HG03280 (cell line): ENCODE results near the gene RHBDF2.

Experiments
- ATAC-seq: cut with Tn5 transposase; IDR thresholded peaks from one replicate; pipeline ENCODE4 v1.9.1; 2021; ENCODE audit warnings: mild to moderate bottlenecking, moderate library complexity; ENCODE audit not compliant: unreplicated experiment

RHBDF2 gene

DNA sequence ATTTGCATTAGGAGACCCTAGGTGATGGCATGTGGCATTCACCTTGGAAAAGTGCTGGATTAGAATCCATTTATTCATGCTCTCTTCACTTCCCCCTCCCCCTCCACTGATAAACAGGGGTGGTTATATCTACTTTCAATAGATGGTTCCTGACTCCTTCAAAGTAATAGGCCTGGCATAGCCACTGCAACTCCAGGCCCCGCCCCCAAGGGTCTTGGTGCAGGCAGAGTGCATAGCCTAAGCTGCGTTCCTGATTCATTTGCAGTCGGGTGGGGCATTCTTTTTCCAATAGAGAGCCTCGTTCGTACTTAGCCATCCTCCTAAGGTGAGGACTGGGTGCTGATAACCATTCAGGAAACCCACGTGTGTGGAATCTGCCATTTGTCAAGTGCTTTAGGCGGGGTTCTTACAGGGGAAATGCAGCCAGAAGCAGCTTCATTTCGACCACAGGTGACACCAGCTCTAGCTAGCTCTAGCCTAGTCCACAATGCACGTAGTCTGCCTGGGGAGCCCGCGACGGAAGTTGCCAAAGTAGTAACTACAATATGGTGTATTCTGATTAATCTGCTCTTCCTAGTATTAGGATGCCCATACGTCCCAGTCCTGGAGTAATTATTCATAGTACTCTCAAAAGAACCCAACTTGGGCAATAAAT, 59.4 kb downstream of the RHBDF2 start:
- no peak for ATAC-seq

DNA sequence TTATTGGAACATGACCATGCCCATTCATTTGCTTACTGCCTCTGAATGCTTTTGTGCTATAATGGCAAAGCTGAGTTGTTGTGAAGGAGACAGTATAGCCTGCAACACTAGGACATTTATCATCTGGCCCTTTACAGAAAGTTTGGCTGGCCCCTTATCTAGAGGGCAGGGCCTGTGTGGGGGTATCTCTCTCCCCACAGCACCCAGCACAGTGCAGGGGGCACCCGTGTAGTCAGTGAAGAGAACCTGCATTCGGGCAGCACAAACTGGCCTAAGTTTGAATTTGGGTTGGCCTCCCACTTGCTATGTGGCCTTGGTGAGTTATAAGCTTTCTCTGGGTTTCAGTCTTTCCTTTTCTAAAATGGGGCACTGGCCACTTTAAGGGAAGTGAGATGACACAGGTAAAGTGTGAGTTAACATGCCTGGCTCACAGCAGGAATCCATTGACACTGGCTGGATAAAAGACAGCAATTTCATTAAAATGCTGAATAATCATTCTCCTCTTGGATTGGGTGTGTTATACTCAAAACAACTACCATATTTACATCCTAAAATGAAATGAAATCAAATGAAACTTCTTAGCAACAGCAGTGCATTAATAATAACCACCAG, 60.4 kb downstream of the RHBDF2 start:
- ATAC-seq: no peak

DNA sequence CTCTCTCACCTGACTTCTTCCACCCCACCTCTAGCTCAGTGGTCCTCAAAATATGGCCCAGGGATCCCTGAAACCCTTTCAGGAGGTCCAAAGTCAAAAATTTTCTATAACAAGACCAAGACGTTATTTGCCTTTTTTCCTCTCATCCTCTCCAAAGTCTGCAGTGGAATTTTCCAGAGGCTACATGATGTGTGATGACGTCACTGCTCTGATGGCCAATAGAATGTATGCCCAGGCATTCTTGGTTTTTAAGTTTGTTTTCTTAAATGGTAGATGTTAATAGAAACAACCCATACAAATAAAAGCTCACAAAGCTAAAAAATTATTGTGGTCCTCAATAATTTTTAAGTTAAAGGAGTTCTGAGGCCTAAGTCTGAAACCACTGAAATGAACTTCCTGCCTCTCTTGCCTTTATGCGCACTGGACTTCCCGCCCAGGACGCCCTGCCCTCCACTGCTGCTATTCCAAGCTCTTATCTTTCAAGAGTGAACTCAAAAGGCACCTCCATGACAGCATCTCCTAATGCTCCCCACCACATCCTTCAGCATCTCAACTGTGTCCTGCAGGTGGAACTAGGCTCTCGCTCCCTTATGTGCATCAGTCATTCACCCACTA, 61.8 kb downstream of the RHBDF2 start:
- no peak for ATAC-seq

DNA sequence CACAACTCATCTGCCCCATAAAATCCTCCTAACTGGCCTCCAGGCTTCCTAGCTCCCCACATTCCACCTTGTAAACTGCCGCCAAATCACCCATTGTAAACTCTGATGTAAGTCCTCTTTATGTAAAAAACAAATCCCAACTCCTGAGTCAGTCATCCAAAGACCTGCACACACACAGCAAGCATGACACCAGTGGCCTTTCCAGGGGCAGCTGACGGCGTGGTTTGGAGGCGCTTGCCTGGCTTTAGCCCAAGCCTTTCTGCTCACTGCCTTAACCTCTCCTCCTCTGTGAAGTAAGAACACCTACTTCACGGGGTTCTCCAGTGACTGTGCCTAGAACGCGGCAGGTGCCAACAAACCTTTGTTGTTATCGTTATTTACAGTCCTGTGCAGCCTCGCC, 62.3 kb downstream of the RHBDF2 start:
- no peak for ATAC-seq

DNA sequence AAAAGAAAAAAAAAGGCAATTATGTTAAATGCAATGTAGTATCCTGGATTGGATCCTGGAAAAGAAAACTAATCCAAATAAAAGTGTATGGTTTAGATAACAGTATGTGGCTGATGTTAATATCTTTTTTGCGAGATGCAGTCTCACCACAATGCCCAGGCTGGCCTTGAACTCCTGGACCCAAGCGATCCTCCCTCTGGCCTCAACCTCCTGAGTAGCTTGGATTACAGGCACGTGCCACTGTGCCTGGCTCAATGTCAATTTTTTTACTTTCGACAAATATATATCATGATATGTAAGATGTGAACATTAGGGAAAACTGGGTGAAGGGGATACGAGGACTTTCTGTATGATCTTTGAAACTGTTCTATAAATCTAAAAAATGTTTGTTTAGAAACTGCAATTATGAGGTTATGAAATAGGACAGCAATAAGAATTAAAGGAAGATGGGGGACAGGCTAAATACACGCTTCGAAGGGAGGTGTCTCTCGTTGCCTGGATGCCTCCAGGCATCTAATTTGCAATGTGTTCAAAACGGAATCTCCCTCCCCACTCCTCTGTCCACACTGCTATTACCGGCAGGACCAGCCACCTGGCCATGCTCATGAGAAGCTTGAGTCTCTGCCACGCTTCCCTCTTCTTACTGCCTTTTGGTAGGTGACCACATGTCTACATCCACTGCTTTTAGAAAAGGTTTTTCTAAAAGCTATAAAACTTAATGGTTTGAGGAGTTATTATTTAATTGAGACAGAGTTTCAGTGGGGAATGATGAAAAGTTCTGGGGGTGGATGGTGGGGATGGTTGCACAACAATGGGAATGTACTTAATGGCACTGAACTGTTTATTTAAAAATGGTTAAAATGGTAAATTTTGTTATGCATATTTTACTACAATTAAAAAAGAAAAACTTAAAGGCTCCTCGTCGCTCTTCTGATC, 63.5 kb downstream of the RHBDF2 start:
- no peak for ATAC-seq

DNA sequence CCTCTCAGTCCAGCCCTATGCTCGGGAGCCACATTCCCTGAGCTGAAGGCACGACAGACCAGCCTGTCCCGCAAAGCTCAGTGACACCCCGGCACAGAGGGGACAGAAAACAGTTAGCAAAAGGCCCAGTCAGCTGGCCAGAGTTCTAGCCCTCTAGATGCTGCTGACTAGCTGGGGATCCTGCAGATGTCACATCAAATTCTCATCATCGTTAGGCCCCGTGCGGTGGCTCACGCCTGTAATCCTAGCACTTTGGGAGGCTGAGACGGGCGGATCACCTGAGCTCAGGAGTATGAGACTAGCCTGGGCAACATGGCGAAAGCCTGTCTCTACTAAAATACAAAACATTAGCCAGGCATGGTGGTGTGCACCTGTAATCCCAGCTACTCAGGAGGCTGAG, 65.5 kb downstream of the RHBDF2 start:
- no peak for ATAC-seq

DNA sequence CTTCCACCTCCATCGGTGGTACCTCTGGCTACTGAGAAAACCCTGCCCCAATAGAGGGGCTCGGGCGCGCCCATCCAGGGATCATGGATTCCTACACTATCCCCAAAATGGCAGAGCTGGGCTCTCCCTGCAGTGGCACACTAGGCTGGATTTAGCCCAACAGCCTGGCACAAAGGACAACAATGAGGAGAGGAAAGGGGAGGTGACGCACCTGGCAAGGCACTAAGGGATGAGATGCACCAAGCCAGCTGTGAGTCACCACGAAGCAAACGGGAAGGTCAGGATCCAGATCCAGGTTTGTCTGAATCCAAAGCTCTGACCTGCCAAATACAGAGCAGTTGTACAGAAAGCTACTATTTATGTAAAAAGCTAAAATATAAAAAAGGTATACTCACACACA, 66.4 kb downstream of the RHBDF2 start:
- ATAC-seq: no peak

DNA sequence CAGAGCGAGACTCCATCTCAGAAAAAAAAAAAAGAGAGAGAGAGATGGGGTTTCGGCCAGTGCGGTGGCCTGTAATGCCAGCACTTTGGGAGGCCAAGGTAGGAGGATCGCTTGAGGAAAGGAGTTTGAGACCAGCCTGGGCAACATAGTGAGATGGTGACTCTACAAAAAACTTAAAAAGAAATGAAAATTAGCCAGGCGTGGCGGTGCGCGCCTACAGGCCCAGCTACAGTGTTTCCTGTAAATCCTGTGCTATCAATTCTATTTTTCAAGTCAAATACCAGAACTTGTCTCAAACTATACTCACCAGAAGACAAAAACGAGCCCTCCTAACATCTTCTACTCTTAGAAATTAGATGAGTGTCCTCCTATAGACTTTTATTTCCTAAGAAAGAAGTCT, 67.5 kb downstream of the RHBDF2 start:
- no peak for ATAC-seq

DNA sequence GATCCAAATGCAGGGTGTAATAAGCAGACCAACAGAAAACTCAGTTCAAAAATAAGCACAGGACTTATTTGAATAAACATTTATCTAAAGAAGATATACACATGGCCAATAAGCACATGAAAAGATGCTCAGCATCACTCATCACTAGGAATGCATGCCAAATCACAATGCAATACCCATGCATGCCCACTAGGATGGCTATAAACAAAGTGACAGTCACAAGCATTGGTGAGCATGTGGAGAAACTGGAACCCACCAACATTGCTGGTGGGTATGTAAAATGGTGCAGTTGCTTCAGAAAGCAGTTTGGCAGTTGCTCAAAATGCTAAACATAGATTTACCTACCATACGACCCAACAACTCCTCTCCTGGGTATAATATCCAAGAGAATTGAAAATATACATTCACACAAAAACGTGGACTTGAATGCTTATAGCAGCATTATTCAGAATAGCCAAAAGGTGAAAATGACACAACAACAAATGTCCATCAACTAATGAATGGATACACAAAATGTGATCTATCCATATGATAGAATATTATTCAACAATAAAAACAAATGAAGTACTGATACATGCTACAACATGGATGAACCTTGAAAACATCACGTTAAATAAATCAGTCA, 68.4 kb downstream of the RHBDF2 start:
- ATAC-seq: no peak

DNA sequence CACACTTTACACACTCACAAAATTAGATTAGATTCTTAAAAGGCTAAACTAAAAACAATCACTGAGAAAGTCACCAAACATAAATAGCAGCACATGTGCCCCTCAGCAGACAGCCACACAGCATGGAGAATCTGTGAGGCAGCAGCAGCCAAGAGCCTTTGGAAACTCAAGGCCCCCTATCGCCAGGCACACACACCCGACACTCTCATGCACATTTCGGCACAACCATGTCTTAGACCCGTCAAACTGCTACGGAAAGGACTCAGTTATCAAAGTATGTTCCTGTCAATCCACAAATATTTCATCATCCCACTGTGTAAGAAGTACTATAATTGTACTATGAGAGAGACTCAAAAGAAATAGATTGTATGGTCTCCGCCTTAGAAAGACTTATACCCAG, 69.2 kb downstream of the RHBDF2 start:
- ATAC-seq: no peak

DNA sequence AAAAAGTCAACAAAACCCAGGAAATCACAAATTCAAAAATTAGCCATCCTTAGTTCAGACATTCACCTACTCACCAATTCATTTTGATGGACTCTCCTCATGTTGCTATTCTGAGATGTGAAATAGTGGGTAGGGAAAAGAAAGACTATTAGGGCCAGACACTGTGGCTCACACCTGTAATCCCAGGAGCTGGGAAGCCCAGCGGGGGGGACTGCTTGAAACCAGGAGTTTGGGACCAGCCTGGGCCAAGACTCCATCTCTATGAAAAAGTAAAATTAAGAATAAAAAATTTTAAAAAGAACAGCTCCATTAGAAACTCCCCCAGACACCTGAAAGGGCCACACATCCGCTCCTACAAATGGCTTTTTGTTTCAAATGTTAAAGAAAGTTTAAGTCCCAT, 69.7 kb downstream of the RHBDF2 start:
- ATAC-seq: no peak

DNA sequence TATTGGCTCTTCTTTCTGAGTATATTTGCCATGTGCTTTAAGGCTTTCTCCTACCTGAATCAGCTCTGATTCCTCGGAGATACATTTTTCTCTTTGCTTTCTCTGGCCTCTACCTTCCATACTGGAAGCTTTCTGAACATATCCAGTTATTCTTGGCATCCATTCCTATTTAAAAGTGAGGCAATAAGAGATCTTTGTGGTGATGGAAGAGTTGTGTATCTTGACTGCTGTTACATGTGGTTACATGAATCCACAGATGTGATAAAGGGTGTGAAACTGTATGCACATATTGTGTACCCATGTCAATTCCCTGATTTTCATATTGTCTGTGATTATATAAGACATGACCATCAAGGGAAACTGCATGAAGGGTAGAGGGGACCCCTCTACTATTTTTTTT, 72.7 kb downstream of the RHBDF2 start:
- no peak for ATAC-seq

DNA sequence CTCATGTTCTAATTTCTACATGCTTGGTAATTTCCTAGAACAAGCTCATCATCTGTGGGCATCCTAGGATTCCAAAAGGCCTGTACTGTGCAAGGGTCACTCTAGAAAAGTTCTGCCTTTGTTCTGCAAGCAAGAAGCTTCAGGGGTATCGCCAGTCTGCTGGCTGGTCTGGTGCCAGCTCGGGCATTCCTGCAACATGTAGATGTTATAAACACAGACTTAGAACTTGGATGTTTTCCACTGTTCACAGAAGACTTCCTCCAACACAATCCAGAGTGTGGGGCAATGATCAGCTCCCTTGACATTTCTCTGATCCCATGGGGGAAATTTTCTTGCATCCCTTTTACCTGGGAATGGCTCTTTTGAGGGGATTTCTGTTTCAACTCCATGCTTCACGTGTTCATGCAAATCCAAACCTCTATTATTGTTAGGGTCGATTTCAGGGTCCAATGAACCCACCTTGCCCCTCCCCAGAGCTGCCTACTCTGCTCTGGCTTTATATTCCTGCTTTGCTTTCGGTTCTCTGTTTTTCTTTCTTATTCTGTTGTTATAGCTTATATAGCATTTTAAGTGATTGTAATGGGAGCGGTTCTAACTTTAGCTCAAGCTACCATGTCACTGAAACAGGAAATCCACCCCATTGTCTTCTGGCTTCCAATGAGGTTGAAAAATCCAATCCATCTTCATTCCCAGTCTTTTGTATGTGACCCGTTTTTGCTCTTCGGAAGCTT, 73.6 kb downstream of the RHBDF2 start:
- no peak for ATAC-seq

DNA sequence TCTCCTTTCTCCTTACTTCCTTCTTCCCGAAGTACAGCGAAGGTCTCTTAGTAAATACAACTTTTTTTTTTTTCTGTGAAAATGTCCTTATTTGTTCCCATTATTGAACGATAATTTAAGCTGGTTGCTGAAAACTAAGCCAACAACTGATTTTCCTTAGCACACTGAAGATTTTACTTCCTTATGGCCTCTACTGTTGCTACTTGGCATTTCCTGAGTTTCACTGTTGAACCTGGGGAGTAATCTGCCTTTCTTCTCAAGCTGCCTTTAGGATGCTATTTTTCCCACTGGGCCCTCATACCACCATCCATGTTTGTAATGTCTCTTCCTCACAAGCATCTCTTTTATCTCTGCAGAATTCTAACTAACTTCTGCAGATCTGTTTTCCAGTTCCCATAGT, 74.4 kb downstream of the RHBDF2 start:
- ATAC-seq: no peak

DNA sequence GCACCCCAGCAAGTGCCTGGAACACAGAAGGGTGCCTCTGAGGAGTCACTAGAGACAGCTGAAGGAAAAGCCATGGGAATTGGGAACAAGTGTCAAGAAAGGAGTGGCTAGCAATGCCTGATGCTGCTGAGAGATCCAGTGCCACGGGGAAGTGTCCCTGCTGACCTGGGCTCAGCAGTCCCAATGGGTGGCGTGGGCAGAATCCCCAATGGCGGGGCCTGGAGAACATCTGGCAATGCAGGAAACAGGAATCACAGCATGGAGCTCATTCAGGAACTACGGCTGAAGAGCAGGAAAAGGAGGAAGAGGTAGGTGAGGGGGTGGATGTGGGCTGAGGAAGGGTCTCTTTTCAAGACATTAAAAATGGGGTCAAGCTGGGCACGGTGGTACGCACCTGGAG, 78.4 kb downstream of the RHBDF2 start:
- no peak for ATAC-seq

DNA sequence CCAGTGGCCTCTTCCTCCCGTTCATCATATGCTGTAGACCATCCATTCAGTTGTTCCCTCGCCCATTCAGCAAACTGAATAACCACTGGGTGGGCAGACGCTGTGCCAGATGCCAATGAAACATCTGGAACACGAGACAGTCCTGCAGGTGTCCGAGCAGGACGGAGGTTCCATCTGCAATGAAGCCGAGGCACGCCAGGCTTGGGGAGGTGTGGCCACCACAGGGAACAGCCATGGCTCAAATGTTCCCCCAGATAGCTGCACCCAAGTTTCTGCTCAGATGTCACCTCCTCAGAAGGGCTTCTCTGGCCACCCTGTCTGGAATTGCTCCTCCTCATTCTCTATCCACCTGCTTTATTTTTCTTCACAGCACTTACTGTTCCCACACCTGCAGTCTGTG, 78.8 kb downstream of the RHBDF2 start:
- ATAC-seq: no peak

DNA sequence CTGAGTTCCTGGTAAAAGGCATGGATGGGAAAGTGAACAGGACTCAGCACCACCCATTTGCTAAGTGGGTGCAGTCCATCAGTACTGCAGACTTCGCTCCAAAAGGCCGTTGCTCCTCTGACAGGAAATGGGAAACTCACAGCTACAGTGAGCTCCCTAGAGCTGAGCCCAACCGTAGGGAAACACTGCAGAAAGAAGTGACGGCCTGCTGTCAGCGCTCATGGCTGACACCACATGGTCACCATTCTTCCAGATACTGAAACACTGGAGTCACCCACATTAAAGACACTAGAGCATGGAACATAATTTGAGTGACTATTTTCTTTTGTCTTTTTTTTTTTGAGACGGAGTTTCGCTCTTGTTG, 80.2 kb downstream of the RHBDF2 start:
- ATAC-seq: no peak
